ENCODE results near the gene ZNF790. TPM values are rescaled to one million over a fixed set of nuclear protein-coding genes. Genes with fewer than 3 reads are reported as not detected.

The ZNF790 gene
- total RNA-seq, 2 donors from 2014 or later, result 7.4 to 8.8 TPM

DNA sequence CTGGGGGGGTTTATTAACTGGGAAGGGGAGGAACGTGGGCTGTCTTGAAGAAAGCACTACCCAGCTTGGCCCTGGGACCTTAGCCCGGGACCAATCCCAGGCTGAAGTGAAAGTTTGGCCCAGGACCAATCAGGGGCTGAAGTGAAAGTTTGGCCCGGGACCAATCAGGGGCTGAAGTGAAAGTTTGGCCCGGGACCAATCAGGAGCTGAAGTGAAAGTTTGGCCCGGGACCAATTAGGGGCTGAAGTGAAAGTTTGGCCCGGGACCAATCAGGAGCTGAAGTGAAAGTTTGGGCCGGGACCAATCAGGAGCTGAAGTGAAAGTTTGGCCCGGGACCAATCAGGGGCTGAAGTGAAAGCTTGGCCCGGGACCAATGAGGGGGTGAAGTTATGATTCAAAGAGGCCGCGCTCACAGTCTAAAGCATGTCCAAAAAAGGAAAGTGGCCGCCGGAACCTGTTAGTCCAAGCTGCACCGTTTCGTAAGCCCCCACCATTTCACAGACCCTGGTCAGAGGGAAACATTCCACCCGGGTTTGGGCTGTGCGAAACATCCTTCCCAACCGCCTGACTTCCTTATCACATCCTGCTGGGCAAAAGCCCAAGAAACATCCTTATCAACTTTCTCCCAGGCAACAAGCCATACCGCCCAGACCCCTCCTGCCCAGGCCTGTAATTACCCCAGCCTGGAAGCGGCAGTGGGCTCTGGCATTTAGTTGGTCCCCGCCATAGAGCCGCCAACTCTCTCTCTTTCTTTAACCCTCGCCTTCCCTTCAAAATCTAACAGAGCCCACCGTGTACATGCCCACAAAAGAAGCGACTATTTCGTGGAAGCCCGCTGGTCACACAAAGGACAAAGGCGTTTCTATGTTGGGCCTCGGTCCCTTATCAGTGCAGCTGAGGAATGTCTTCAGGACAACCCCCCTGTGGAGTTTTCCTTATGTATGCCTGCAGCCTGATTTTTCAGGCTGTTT, 66.6 kb downstream of the ZNF790 start:
- DNase-seq (ENCODE audit: low spot score) (peak; percentile 35), ATAC-seq (ENCODE audit: insufficient number of reproducible peaks, low FRiP score, low read depth) (no peak)
- H3K9me3 ChIP-seq, result peaks cover 14% of the 10 kb centered on the region

More for the DNA sequence above, 66.6 kb downstream of the ZNF790 start:
- peaks cover 5 to 22% of the 10 kb centered on the region in 2 donors for H3K4me1 ChIP-seq (ENCODE audit: control insufficient read depth in 1 of 2, low read depth in 2 of 2)
- peak overlapping the region; percentile 83 for H3K4me3 ChIP-seq
- H3K27me3 ChIP-seq (replicated peaks; ENCODE audit: insufficient read depth), result no peaks in the 10 kb centered on the region
- H3K36me3 ChIP-seq, result no peaks in the 10 kb centered on the region
- TF ChIP-seq, protein P1, sequence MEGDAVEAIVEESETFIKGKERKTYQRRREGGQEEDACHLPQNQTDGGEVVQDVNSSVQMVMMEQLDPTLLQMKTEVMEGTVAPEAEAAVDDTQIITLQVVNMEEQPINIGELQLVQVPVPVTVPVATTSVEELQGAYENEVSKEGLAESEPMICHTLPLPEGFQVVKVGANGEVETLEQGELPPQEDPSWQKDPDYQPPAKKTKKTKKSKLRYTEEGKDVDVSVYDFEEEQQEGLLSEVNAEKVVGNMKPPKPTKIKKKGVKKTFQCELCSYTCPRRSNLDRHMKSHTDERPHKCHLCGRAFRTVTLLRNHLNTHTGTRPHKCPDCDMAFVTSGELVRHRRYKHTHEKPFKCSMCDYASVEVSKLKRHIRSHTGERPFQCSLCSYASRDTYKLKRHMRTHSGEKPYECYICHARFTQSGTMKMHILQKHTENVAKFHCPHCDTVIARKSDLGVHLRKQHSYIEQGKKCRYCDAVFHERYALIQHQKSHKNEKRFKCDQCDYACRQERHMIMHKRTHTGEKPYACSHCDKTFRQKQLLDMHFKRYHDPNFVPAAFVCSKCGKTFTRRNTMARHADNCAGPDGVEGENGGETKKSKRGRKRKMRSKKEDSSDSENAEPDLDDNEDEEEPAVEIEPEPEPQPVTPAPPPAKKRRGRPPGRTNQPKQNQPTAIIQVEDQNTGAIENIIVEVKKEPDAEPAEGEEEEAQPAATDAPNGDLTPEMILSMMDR (IDR thresholded peaks at IDR 0.05), result no peak
- peak overlapping the region; percentile 63 to 79 for H3K27ac ChIP-seq

Other genes with a start within 250 kb of the ZNF790 start
- gene ZNF382, start 233.1 kb downstream of the ZNF790 start, total RNA-seq, result 1 to 10 TPM; 2.7 to 8.7 TPM
- 10 to 100 TPM in 1 of 2 donors, 1 to 10 TPM in 1; 9.3 to 27.9 TPM for gene ZNF461, start 171.6 kb downstream of the ZNF790 start, total RNA-seq
- 1 to 10 TPM; 5.6 to 8.4 TPM for gene ZNF567, start 150.8 kb downstream of the ZNF790 start, total RNA-seq
- 10 to 100 TPM in 1 of 2 donors, 1 to 10 TPM in 1; 2.4 to 13.2 TPM for gene ZNF850, start 65.6 kb downstream of the ZNF790 start, total RNA-seq
- gene ZNF345, start 12.5 kb upstream of the ZNF790 start, total RNA-seq, result 1 to 10 TPM; 5.7 to 9.7 TPM
- 1 to 10 TPM; 1.2 to 2.7 TPM for gene ZNF829, start 77.9 kb upstream of the ZNF790 start, total RNA-seq
- gene ZNF568, start 77.9 kb upstream of the ZNF790 start, total RNA-seq, result 10 to 100 TPM in 1 of 2 donors, 1 to 10 TPM in 1; 9.2 to 19.7 TPM
- gene ZNF420, start 240.0 kb upstream of the ZNF790 start, total RNA-seq, result 10 to 100 TPM in 1 of 2 donors, 1 to 10 TPM in 1; 1.8 to 17.5 TPM